Suprapubic skin (tissue), 4 donors: Measurements from ENCODE around the gene PLP2. TPM values are rescaled to one million over a fixed set of nuclear protein-coding genes. Genes with fewer than 3 reads are reported as not detected.

Experiments used
- DNase-seq, 2 donors: peaks; one replicate each; pipeline ENCODE4 v3.0.0-alpha.2; 2019; ENCODE audit warnings: low spot score in 2 of 2
- H3K27ac ChIP-seq: fragments of 200-600 bp; sonication (generic); one replicate; pipeline ENCODE4 v1.5.1; 2019
- H3K27me3 ChIP-seq: fragments of 200-600 bp; sonication (generic); one replicate; pipeline ENCODE4 v1.5.1; 2019
- H3K36me3 ChIP-seq: fragments of 200-600 bp; sonication (generic); one replicate; pipeline ENCODE4 v1.5.1; 2019
- H3K4me1 ChIP-seq: fragments of 200-600 bp; sonication (generic); one replicate; pipeline ENCODE4 v1.5.1; 2019
- H3K4me3 ChIP-seq: fragments of 200-600 bp; sonication (generic); one replicate; pipeline ENCODE4 v1.5.1; 2019; ENCODE audit warnings: mild to moderate bottlenecking
- H3K9me3 ChIP-seq: fragments of 200-600 bp; sonication (generic); one replicate; pipeline ENCODE4 v1.5.1; 2019
- EP300 ChIP-seq: sonication (generic); formaldehyde crosslinking; IDR thresholded peaks from one replicate; pipeline ENCODE4 v1.6.1; 2017; ENCODE audit warnings: antibody characterized with exemption
- POLR2A ChIP-seq, 2 donors: fragments of 450-650 bp; IDR thresholded peaks; one replicate each; pipeline ENCODE4 v1.6.1; 2017; ENCODE audit warnings: antibody characterized with exemption in 2 of 2, mild to moderate bottlenecking in 2 of 2, moderate library complexity in 2 of 2
- POLR2AphosphoS5 ChIP-seq, 3 donors: sonication (generic); formaldehyde crosslinking; IDR thresholded peaks; one replicate each; pipeline ENCODE4 v1.6.1; 2017; ENCODE audit warnings: antibody characterized with exemption in 3 of 3
- WGBS: methylation state at CpG from one replicate; pipeline ENCODE4 v1.1.5; 2018; 5-methylcytosine and 5-hydroxymethylcytosine counted together
- total RNA-seq, 4 donors: library from RNA; depleted of rRNA; stranded (reverse); fragments of >200 nt; gene quantifications; one replicate each; pipeline ENCODE4 v1.1.0, GENCODE V29; 2016
- TF ChIP-seq, protein P1 (sequence below), 2 donors: fragments of 200-600 bp in 1 of 2; fragments of 450-650 bp in 1 of 2; sonication (generic) in 1 of 2; IDR thresholded peaks; one replicate each; pipeline ENCODE4 v1.5.1; 2016 to 2019; ENCODE audit warnings: antibody characterized with exemption in 2 of 2, mild to moderate bottlenecking in 1 of 2, moderate library complexity in 1 of 2

Gene PLP2
- total RNA-seq, 4 donors from 2014 or later, result 159 to 250 (median 205) TPM

DNA sequence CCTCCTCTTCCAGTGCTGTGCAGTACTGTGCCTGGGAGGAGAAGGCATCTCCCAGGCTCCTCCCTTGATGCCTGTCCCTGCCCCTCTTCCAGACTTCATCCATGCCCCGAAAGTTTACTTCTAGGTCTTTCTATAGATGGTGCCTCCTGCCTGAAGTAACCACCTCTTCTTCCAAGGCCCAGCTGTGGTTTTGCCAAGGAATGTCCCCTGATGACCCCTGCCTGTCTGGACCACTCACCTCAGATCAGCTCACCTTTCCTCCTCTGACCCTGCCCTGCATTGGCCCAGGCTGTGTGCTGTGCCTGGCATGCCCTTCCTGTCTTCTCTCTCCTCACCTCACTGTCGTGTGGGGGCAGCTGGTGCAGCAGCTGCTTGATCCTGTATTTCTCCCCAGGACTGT lies 7.7 kb downstream of the PLP2 start:
- no peak overlapping the region for H3K27ac ChIP-seq
- no peaks in the 10 kb centered on the region for H3K27me3 ChIP-seq
- 81% methylated on average over 2 of the region's 2 CpGs for WGBS
- TF ChIP-seq POLR2AphosphoS5 (IDR thresholded peaks at IDR 0.05) (no peak), POLR2A (IDR thresholded peaks at IDR 0.05) (no peak), EP300 (no peak)
- TF ChIP-seq, protein P1, sequence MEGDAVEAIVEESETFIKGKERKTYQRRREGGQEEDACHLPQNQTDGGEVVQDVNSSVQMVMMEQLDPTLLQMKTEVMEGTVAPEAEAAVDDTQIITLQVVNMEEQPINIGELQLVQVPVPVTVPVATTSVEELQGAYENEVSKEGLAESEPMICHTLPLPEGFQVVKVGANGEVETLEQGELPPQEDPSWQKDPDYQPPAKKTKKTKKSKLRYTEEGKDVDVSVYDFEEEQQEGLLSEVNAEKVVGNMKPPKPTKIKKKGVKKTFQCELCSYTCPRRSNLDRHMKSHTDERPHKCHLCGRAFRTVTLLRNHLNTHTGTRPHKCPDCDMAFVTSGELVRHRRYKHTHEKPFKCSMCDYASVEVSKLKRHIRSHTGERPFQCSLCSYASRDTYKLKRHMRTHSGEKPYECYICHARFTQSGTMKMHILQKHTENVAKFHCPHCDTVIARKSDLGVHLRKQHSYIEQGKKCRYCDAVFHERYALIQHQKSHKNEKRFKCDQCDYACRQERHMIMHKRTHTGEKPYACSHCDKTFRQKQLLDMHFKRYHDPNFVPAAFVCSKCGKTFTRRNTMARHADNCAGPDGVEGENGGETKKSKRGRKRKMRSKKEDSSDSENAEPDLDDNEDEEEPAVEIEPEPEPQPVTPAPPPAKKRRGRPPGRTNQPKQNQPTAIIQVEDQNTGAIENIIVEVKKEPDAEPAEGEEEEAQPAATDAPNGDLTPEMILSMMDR (IDR thresholded peaks at IDR 0.05), result no peak
- H3K9me3 ChIP-seq, result no peaks in the 10 kb centered on the region
- peaks cover 26% of the 10 kb centered on the region for H3K4me1 ChIP-seq
- DNase-seq, result peak in 1 of 2 donors; percentile 36
- no peak overlapping the region for H3K4me3 ChIP-seq
- H3K36me3 ChIP-seq, result peaks cover 25% of the 10 kb centered on the region

DNA sequence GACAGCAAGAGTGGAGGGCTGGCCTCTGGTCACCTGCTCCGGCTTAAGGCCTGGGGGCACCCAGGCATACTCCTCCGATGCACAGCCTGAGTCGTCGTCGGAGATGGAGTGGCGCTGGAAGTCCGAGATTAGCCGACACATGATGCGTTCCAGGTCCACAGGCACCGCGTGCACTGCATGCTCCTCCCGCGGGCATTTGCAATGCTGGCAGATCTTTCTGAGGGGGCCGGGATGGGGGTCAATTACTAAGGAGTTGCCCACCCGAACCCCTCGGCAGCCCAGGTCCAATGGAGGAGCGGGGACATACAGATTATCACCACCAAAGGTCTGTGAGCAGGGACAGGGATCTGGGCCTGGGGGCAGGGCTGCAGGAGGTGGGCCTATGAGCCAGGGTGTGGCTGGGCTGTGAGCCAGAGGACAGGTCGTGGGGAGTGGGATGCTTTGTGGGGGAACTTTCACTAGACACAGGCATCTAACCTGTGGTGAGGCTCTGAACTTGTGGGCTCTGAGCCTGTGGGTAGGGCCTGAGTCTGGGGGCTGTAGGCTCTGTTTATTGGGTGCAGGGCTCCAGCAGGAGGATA lies 12.1 kb downstream of the PLP2 start:
- TF ChIP-seq EP300 (no peak), POLR2A (IDR thresholded peaks at IDR 0.05) (no peak), POLR2AphosphoS5 (IDR thresholded peaks at IDR 0.05) (no peak)
- TF ChIP-seq, protein P1 (IDR thresholded peaks at IDR 0.05), result no peak
- Histone ChIP-seq H3K27me3 (no peaks in the 10 kb centered on the region), H3K36me3 (peaks cover 8% of the 10 kb centered on the region), H3K4me3 (peak overlapping the region; percentile 56), H3K27ac (peak overlapping the region; percentile 87), H3K9me3 (no peaks in the 10 kb centered on the region), H3K4me1 (peaks cover 23% of the 10 kb centered on the region)
- WGBS, result 61% methylated on average over 14 of the region's 18 CpGs
- no peak for DNase-seq

- Histone ChIP-seq H3K27ac (peak overlapping the region; percentile 87), H3K9me3 (no peaks in the 10 kb centered on the region), H3K4me1 (peaks cover 26% of the 10 kb centered on the region), H3K27me3 (no peaks in the 10 kb centered on the region), H3K36me3 (peaks cover 2% of the 10 kb centered on the region), H3K4me3 (peak overlapping the region; percentile 56)
- 48% methylated on average over 35 of the region's 46 CpGs for WGBS
- DNase-seq, result peak; percentile 95 to 96
- TF ChIP-seq POLR2AphosphoS5 (IDR thresholded peaks at IDR 0.05) (no peak), POLR2A (IDR thresholded peaks at IDR 0.05) (no peak), EP300 (no peak)
- TF ChIP-seq, protein P1 (IDR thresholded peaks at IDR 0.05), result no peak
Observed at GRCh38 chrX:49184294-49185281, 12.9 kb downstream of the PLP2 start.

- no peaks in the 10 kb centered on the region for H3K36me3 ChIP-seq
- H3K4me1 ChIP-seq, result peaks cover 29% of the 10 kb centered on the region
- H3K4me3 ChIP-seq, result peak within 1 kb of the TSS; percentile 56
- H3K27me3 ChIP-seq, result no peaks in the 10 kb centered on the region
- TF ChIP-seq EP300, result no peak
- no peak for TF ChIP-seq POLR2A (IDR thresholded peaks at IDR 0.05)
- TF ChIP-seq, protein P1 (IDR thresholded peaks at IDR 0.05), result no peak
- TF ChIP-seq POLR2AphosphoS5 (IDR thresholded peaks at IDR 0.05), result no peak
- H3K9me3 ChIP-seq, result no peaks in the 10 kb centered on the region
- DNase-seq, result peak; percentile 89
- peak within 1 kb of the TSS; percentile 87 for H3K27ac ChIP-seq
- 55% methylated on average over 55 of the region's 62 CpGs for WGBS
Observed at GRCh38 chrX:49186125-49187027, 14.7 kb downstream of the PLP2 start, which contains the start of gene PRICKLE3. TSS of gene PRICKLE3 (minus strand) at chrX:49186373. CDS start at chrX:49186297, 76 bp downstream.
